ENCODE data around the gene GIMAP4.

- TF ChIP-seq, protein P1, sequence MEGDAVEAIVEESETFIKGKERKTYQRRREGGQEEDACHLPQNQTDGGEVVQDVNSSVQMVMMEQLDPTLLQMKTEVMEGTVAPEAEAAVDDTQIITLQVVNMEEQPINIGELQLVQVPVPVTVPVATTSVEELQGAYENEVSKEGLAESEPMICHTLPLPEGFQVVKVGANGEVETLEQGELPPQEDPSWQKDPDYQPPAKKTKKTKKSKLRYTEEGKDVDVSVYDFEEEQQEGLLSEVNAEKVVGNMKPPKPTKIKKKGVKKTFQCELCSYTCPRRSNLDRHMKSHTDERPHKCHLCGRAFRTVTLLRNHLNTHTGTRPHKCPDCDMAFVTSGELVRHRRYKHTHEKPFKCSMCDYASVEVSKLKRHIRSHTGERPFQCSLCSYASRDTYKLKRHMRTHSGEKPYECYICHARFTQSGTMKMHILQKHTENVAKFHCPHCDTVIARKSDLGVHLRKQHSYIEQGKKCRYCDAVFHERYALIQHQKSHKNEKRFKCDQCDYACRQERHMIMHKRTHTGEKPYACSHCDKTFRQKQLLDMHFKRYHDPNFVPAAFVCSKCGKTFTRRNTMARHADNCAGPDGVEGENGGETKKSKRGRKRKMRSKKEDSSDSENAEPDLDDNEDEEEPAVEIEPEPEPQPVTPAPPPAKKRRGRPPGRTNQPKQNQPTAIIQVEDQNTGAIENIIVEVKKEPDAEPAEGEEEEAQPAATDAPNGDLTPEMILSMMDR (IDR thresholded peaks at IDR 0.05) = no peak
- TF ChIP-seq POLR2A (IDR thresholded peaks at IDR 0.05) = no peak
These were observed 2.0 kb upstream of the GIMAP4 start for GRCh38 chr7:150565239-150565638.

Data from testis (tissue), 2 donors.